OCI-LY1 (cell line): ENCODE data around the gene C17orf100.

Experiments used
- H2AFZ ChIP-seq: fragments of 200-600 bp; sonication (generic), shearing (Covaris generic); 2 replicates; pipeline ENCODE4 v1.6.0; 2014; ENCODE audit warnings: antibody characterized with exemption, mild to moderate bottlenecking, low read length
- H3F3A ChIP-seq: fragments of 200-600 bp; sonication (generic), shearing (Covaris generic); 2 replicates; pipeline ENCODE4 v1.6.0; 2014; ENCODE audit warnings: mild to moderate bottlenecking, antibody characterized with exemption, low read length, moderate library complexity; ENCODE audit not compliant: insufficient read depth
- H3K27ac ChIP-seq: fragments of 200-600 bp; sonication (generic); 2 replicates; pipeline ENCODE4 v1.5.1; 2014; ENCODE audit warnings: low read length, mixed run types, mild to moderate bottlenecking, low read depth; ENCODE audit not compliant: poor library complexity, severe bottlenecking
- H3K27me3 ChIP-seq: fragments of 200-600 bp; sonication (generic); 2 replicates; pipeline ENCODE4 v1.6.0; 2014; ENCODE audit warnings: antibody characterized with exemption, mild to moderate bottlenecking, low read length, moderate library complexity; ENCODE audit not compliant: insufficient read depth
- H3K36me3 ChIP-seq: fragments of 200-600 bp; sonication (generic); 2 replicates; pipeline ENCODE4 v1.6.1; 2014; ENCODE audit warnings: mild to moderate bottlenecking, antibody characterized with exemption, low read length, moderate library complexity, mixed read lengths; ENCODE audit not compliant: insufficient read depth
- H3K4me1 ChIP-seq: fragments of 200-600 bp; sonication (generic); 2 replicates; pipeline ENCODE4 v1.5.1; 2014; ENCODE audit warnings: mild to moderate bottlenecking, low read length, moderate library complexity; ENCODE audit not compliant: insufficient read depth, severe bottlenecking
- H3K4me2 ChIP-seq: fragments of 200-600 bp; sonication (generic), shearing (Covaris generic); 2 replicates; pipeline ENCODE4 v1.6.1; 2014; ENCODE audit warnings: low read length
- H3K4me3 ChIP-seq: fragments of 200-600 bp; sonication (generic); 2 replicates; pipeline ENCODE4 v1.5.1; 2014; ENCODE audit warnings: low read length, low read depth, mild to moderate bottlenecking, mixed read lengths; ENCODE audit not compliant: poor library complexity, severe bottlenecking
- H3K79me2 ChIP-seq: fragments of 200-600 bp; shearing (Covaris generic); 2 replicates; pipeline ENCODE4 v1.6.1; 2016; ENCODE audit warnings: mixed run types, low read length, mixed read lengths; ENCODE audit not compliant: insufficient read depth
- H3K9ac ChIP-seq: fragments of 200-600 bp; sonication (generic), shearing (Covaris generic); 2 replicates; pipeline ENCODE4 v1.6.1; 2014; ENCODE audit warnings: mild to moderate bottlenecking, low read length, mixed read lengths
- H3K9me2 ChIP-seq: fragments of 200-600 bp; sonication (generic), shearing (Covaris generic); 2 replicates; pipeline ENCODE4 v1.6.1; 2014; ENCODE audit warnings: low read depth, mild to moderate bottlenecking, low read length, mixed read lengths
- H3K9me3 ChIP-seq: fragments of 200-600 bp; shearing (Covaris generic); 2 replicates; pipeline ENCODE4 v1.6.1; 2014; ENCODE audit warnings: low read length, mixed read lengths
- H4K20me1 ChIP-seq: fragments of 200-600 bp; sonication (generic), shearing (Covaris generic); 2 replicates; pipeline ENCODE4 v1.6.0; 2016; ENCODE audit warnings: mild to moderate bottlenecking, low read length; ENCODE audit not compliant: insufficient read depth
- CTCF ChIP-seq: fragments of 200-600 bp; sonication (generic), shearing (Covaris generic); IDR thresholded peaks from 2 replicates; pipeline ENCODE4 v1.5.1; 2017; ENCODE audit warnings: mild to moderate bottlenecking, antibody characterized with exemption, low read length, moderate library complexity, mixed read lengths
- EZH2 ChIP-seq: fragments of 200-600 bp; sonication (generic), shearing (Covaris generic); IDR thresholded peaks from 2 replicates; pipeline ENCODE4 v1.8.0; 2017; ENCODE audit warnings: borderline replicate concordance, mixed run types, mild to moderate bottlenecking, antibody characterized with exemption, low read length, moderate library complexity, mixed read lengths

C17orf100 gene

GRCh38 chr17:6605142-6605541, 46.4 kb upstream of the C17orf100 start:
- Histone ChIP-seq H3K4me2 (no peak overlapping the region), H3K27ac (no peak overlapping the region), H3K4me1 (peaks cover under 1% of the 10 kb centered on the region), H2AFZ (no peak overlapping the region), H3K9ac (no peak overlapping the region), H3K4me3 (no peak overlapping the region), H4K20me1 (no peaks in the 10 kb centered on the region), H3K9me2 (no peaks in the 10 kb centered on the region), H3F3A (no peaks in the 10 kb centered on the region), H3K9me3 (no peaks in the 10 kb centered on the region), H3K79me2 (no peaks in the 10 kb centered on the region), H3K36me3 (peaks cover 81% of the 10 kb centered on the region), H3K27me3 (no peaks in the 10 kb centered on the region)
- TF ChIP-seq EZH2: no peak
- TF ChIP-seq CTCF: no peak

- Histone ChIP-seq H3K79me2 (no peaks in the 10 kb centered on the region), H4K20me1 (no peaks in the 10 kb centered on the region), H3K4me1 (no peaks in the 10 kb centered on the region), H3K27me3 (no peaks in the 10 kb centered on the region), H3K4me3 (no peak overlapping the region), H3K4me2 (no peak overlapping the region), H3F3A (no peaks in the 10 kb centered on the region), H3K36me3 (peaks cover 68% of the 10 kb centered on the region), H3K9ac (no peak overlapping the region), H3K27ac (no peak overlapping the region), H3K9me3 (no peaks in the 10 kb centered on the region), H3K9me2 (no peaks in the 10 kb centered on the region), H2AFZ (no peak overlapping the region)
- TF ChIP-seq EZH2: no peak
These were observed 43.2 kb upstream of the C17orf100 start for GRCh38 chr17:6608321-6608720.

- Histone ChIP-seq H4K20me1 (no peaks in the 10 kb centered on the region), H3K27ac (no peak overlapping the region), H3K4me3 (no peak overlapping the region), H3K9me2 (no peaks in the 10 kb centered on the region), H3K4me2 (no peak overlapping the region), H3K9me3 (no peaks in the 10 kb centered on the region), H3K36me3 (peaks cover 66% of the 10 kb centered on the region), H3F3A (no peaks in the 10 kb centered on the region), H3K27me3 (no peaks in the 10 kb centered on the region), H3K4me1 (no peaks in the 10 kb centered on the region), H2AFZ (no peak overlapping the region), H3K9ac (no peak overlapping the region), H3K79me2 (no peaks in the 10 kb centered on the region)
- no peak for TF ChIP-seq CTCF
- TF ChIP-seq EZH2: no peak
These were observed 41.6 kb upstream of the C17orf100 start for GRCh38 chr17:6610011-6610410.

GRCh38 chr17:6611231-6611630, 40.3 kb upstream of the C17orf100 start:
- Histone ChIP-seq H3K79me2 (no peaks in the 10 kb centered on the region), H3K36me3 (peaks cover 57% of the 10 kb centered on the region), H3K9me2 (no peaks in the 10 kb centered on the region), H3K4me2 (no peak overlapping the region), H3K27ac (no peak overlapping the region), H2AFZ (no peak overlapping the region), H3K4me3 (no peak overlapping the region), H3K4me1 (no peaks in the 10 kb centered on the region), H3K9me3 (no peaks in the 10 kb centered on the region), H3K27me3 (no peaks in the 10 kb centered on the region), H3F3A (no peaks in the 10 kb centered on the region), H3K9ac (no peak overlapping the region), H4K20me1 (no peaks in the 10 kb centered on the region)
- TF ChIP-seq EZH2: no peak
